NCI-H2107 treated with DMSO at 0.1 percent for 48 hours (cell line): ENCODE measurements around the gene LMAN2L.
"Not testable (repeated sequence)": the region's sequence is repeated elsewhere in the genome, so short reads cannot be mapped to it uniquely, and the experiment has no call there.

ENCODE experiments used
- DNase-seq: peaks from one replicate; lab custom pipeline; 2025; ENCODE audit not compliant: unreplicated experiment; lab: John Stamatoyannopoulos, UW

LMAN2L gene

GRCh38 chr2:96687711-96688640 is 51.9 kb downstream of the LMAN2L start:
- DNase-seq = no peak

- DNase-seq = no peak
These were observed 52.6 kb downstream of the LMAN2L start for GRCh38 chr2:96687266-96687665.

GRCh38 chr2:96685577-96686459 is 54.0 kb downstream of the LMAN2L start:
- no peak for DNase-seq

GRCh38 chr2:96684883-96685576 is 54.8 kb downstream of the LMAN2L start:
- DNase-seq = no peak

GRCh38 chr2:96683972-96684820 is 55.7 kb downstream of the LMAN2L start:
- no peak for DNase-seq

GRCh38 chr2:96683307-96683706 is 56.6 kb downstream of the LMAN2L start:
- DNase-seq = no peak

- no peak for DNase-seq
These were observed 58.3 kb downstream of the LMAN2L start for GRCh38 chr2:96681540-96681939.

- no peak for DNase-seq
These were observed 59.2 kb downstream of the LMAN2L start for GRCh38 chr2:96680561-96681141.

GRCh38 chr2:96679848-96680247 is 60.0 kb downstream of the LMAN2L start:
- no peak for DNase-seq

- DNase-seq = no peak
These were observed 70.2 kb downstream of the LMAN2L start for GRCh38 chr2:96669539-96670215.

- DNase-seq = no peak
These were observed 71.1 kb downstream of the LMAN2L start for GRCh38 chr2:96668771-96669170.

GRCh38 chr2:96665717-96666116 is 74.1 kb downstream of the LMAN2L start:
- DNase-seq = not testable (repeated sequence)

GRCh38 chr2:96665083-96665569 is 74.7 kb downstream of the LMAN2L start:
- no peak for DNase-seq

GRCh38 chr2:96664366-96664925 is 75.4 kb downstream of the LMAN2L start:
- no peak for DNase-seq

GRCh38 chr2:96663829-96664228 is 76.0 kb downstream of the LMAN2L start:
- DNase-seq = no peak

- DNase-seq = no peak
These were observed 76.7 kb downstream of the LMAN2L start for GRCh38 chr2:96663177-96663576.

GRCh38 chr2:96662360-96662759 is 77.5 kb downstream of the LMAN2L start:
- DNase-seq = no peak

- DNase-seq = no peak
These were observed 78.5 kb downstream of the LMAN2L start for GRCh38 chr2:96661324-96661723.

GRCh38 chr2:96656540-96656939 is 83.3 kb downstream of the LMAN2L start:
- DNase-seq = no peak
